Activated T-helper 9 cell treated with anti-CD3 and anti-CD28 coated beads, Interleukin-2, amount 50 U/mL, for 16 hours (primary cell): ENCODE data around the gene TMEM170B.

Source experiments
- DNase-seq: peaks from one replicate; pipeline ENCODE4 v3.0.0-alpha.2; 2020; ENCODE audit warnings: low read depth

TMEM170B gene

GRCh38 chr6:11537229-11538051 lies at the start of gene TMEM170B:
TSS of gene TMEM170B (plus strand) at chr6:11537749. CDS start at chr6:11538278, 529 bp downstream.
- peak; percentile 95 for DNase-seq

- DNase-seq, result no peak
These were observed 46.6 kb upstream of the TMEM170B start for GRCh38 chr6:11490996-11491395.

- no peak for DNase-seq
These were observed 45.7 kb upstream of the TMEM170B start for GRCh38 chr6:11491596-11492463.

- no peak for DNase-seq
These were observed 44.9 kb upstream of the TMEM170B start for GRCh38 chr6:11492464-11493290.

GRCh38 chr6:11493974-11494373 lies 43.6 kb upstream of the TMEM170B start:
- no peak for DNase-seq

GRCh38 chr6:11494786-11495564 lies 42.6 kb upstream of the TMEM170B start:
- no peak for DNase-seq

- DNase-seq, result no peak
These were observed 41.9 kb upstream of the TMEM170B start for GRCh38 chr6:11495565-11496145.

- peak; percentile 36 for DNase-seq
These were observed 41.1 kb upstream of the TMEM170B start for GRCh38 chr6:11496152-11497060.

GRCh38 chr6:11497107-11497506 lies 40.4 kb upstream of the TMEM170B start:
- DNase-seq, result no peak

- DNase-seq, result no peak
These were observed 39.7 kb upstream of the TMEM170B start for GRCh38 chr6:11497881-11498280.

GRCh38 chr6:11500008-11500407 lies 37.5 kb upstream of the TMEM170B start:
- no peak for DNase-seq

GRCh38 chr6:11509471-11509870 lies 28.1 kb upstream of the TMEM170B start:
- no peak for DNase-seq

GRCh38 chr6:11514672-11515071 lies 22.9 kb upstream of the TMEM170B start:
- DNase-seq, result no peak

- no peak for DNase-seq
These were observed 21.8 kb upstream of the TMEM170B start for GRCh38 chr6:11515763-11516162.

GRCh38 chr6:11522812-11523605 lies 14.5 kb upstream of the TMEM170B start:
- no peak for DNase-seq

GRCh38 chr6:11525468-11526155 lies 11.9 kb upstream of the TMEM170B start:
- DNase-seq, result no peak

GRCh38 chr6:11526156-11526505 lies 11.4 kb upstream of the TMEM170B start:
- no peak for DNase-seq

- DNase-seq, result no peak
These were observed 10.2 kb upstream of the TMEM170B start for GRCh38 chr6:11527274-11527870.
